Stimulated activated memory B cell treated with anti-CD40 and anti-IgM and Interleukin-4, amounts not matched to agents 10 μg/mL and 1 μg/mL and 100 μg/mL, for 72 hours (primary cell): ENCODE measurements around the gene TMCO4.
"Not testable (repeated sequence)": the region's sequence is repeated elsewhere in the genome, so short reads cannot be mapped to it uniquely, and the experiment has no call there.

Experiments
- ATAC-seq: fragments of 150-1000 bp; cut with Tn5 transposase; 2 replicates; pipeline ENCODE4 v1.10.0; 2021
- H3K27ac Mint-ChIP-seq: one replicate; pipeline ENCODE4 v1.8.0; 2022; ENCODE audit warnings: mild to moderate bottlenecking, mixed read lengths
- H3K27me3 Mint-ChIP-seq: one replicate; pipeline ENCODE4 v1.8.0; 2022; ENCODE audit warnings: mixed read lengths
- H3K36me3 Mint-ChIP-seq: one replicate; pipeline ENCODE4 v1.8.0; 2022; ENCODE audit warnings: mixed read lengths
- H3K4me1 Mint-ChIP-seq: one replicate; pipeline ENCODE4 v1.8.0; 2022; ENCODE audit warnings: mixed read lengths
- H3K4me3 Mint-ChIP-seq: one replicate; pipeline ENCODE4 v1.8.0; 2022; ENCODE audit warnings: mild to moderate bottlenecking, moderate library complexity, mixed read lengths
- H3K9me3 Mint-ChIP-seq: one replicate; pipeline ENCODE4 v1.8.0; 2022; ENCODE audit warnings: mixed read lengths

The TMCO4 gene

DNA sequence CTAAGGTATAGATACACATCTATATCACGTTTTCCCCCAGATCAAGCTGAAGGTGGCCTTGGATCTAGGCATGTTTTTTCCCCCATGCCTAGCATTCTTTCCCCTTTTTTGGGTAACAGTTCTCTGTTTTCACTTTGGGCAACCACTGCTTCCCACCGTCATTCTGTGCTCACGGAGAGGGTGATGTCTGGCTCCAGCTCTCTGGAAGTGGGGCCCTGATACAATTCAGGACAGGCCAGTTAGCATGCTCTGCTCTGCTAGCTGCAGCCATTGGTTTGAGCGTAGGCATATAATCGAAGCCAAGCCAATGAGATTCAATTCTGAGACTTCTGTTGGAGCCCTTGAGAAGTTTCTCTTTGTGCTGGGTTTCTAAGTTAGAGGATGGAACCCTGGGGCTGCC is 17.4 kb upstream of the TMCO4 start:
- H3K36me3 Mint-ChIP-seq = no peaks in the 10 kb centered on the region
- no peak overlapping the region for H3K4me3 Mint-ChIP-seq
- no peaks in the 10 kb centered on the region for H3K4me1 Mint-ChIP-seq
- no peak overlapping the region for H3K27ac Mint-ChIP-seq
- peaks cover 23% of the 10 kb centered on the region for H3K27me3 Mint-ChIP-seq
- H3K9me3 Mint-ChIP-seq = no peaks in the 10 kb centered on the region
- ATAC-seq = no peak

DNA sequence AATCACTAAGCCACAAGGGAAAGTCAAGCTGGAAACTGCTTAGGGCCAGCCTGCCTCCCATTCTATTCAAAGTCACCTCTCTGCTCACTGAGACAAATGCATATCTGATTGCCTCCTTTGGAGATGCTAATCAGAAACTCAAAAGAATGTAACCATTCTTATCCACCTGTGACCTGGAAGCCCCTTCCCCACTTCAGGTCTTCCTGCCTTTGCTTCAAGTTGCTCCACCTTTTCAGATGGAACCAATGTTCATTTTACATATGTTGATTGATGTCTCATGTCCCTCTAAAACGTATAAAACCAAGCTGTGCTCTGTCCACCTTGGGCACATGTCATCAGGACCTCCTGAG is 17.0 kb upstream of the TMCO4 start:
- not testable (repeated sequence) for H3K4me3 Mint-ChIP-seq, H3K9me3 Mint-ChIP-seq, H3K27ac Mint-ChIP-seq, ATAC-seq, H3K4me1 Mint-ChIP-seq, H3K36me3 Mint-ChIP-seq
- peaks cover 26% of the 10 kb centered on the region for H3K27me3 Mint-ChIP-seq

DNA sequence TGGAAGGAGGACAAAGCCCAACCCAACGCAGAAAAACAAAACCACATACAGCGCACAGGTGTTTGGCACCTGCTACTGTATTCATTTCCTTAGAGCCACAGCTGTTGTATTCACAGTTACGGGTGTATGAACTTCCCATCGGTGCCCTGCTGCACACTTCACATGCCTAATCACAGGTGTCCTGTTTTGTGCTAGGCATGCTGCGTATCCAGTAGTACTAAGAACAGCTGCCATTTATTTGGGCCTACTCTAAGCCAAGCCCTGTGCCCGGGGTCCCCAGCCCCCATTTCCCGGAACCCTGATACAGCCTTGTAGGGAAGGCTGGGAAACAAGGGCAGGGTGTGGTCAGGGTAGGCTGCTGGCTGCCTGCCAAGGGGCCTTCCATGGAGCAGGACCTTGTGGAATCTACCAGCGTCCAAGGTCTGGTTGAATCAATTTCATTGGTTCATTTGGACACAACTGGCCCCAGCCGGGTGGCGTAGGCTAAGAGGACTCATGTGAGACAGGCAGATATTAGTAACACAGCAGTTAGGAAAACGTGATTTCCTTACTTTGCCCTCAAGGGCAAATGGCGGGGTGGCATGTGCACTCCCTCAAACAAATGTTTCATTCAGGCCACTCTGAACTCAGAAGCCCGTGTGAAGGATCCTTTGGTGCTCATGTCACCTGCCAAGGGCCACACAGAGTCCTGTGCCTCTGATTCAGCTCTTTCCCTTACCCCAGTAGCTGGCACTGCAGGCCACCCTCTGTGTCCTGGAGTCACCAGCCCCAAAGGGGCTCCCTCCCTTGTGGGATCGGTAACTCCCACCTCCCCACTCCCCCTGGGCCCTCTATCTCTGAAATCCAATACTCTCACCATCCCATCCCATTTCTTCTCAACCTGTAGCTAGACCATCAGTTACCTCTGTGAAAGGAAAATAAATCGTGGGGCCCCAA is 16.4 kb upstream of the TMCO4 start:
- Mint-ChIP-seq H3K27ac (no peak overlapping the region), H3K4me1 (no peaks in the 10 kb centered on the region), H3K27me3 (peaks cover 32% of the 10 kb centered on the region), H3K36me3 (no peaks in the 10 kb centered on the region), H3K4me3 (no peak overlapping the region), H3K9me3 (no peaks in the 10 kb centered on the region)
- ATAC-seq = no peak

DNA sequence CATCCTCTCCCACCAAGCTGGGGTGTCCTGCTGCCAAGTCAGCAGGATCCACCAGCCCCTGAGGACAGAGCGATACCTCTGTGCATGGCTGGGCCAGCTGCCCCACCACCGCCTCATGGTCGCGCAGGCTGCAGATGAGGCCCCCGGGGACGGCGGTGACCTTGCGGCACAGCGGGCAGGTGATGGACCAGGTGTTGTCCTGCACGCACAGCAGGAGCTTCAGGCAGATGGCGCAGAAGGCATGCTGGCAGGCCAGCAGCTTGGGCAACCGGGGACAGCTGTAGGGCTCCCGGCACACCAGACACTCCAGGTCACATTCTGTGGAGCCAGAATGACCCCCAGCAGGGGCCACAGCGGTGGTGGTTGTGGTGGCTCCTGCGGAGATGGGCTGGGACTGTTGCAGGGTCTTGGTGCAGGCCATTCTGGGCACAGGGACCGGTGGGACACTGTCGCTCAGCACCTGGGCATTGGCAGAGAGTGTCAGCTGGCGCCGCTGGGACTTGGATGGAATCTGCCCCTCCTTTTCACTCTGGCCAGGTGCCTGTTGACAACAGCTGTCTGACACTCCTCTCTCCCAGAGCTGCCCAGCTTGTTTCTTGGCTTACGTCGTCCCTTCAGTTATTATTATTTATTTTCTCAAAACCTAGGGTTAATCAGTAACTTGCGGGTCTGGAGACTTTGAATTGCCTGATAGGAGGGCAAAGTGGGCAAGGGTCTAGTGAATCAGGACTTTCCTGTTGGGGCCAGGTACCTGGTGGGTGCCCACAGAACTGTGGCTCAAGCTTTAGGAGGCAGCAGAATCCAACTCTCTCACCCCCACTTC is 15.2 kb upstream of the TMCO4 start, which contains the start of gene RNF186:
RNF186 (minus strand) TSS at position 603 of the 823 bp plus-strand sequence; CDS start at position 421, 182 bp downstream.
- Mint-ChIP-seq H3K27ac (no peak within 1 kb of the TSS), H3K9me3 (no peaks in the 10 kb centered on the region), H3K4me3 (no peak within 1 kb of the TSS), H3K27me3 (peaks cover 32% of the 10 kb centered on the region), H3K36me3 (no peaks in the 10 kb centered on the region), H3K4me1 (no peaks in the 10 kb centered on the region)
- ATAC-seq = peak; percentile 42

DNA sequence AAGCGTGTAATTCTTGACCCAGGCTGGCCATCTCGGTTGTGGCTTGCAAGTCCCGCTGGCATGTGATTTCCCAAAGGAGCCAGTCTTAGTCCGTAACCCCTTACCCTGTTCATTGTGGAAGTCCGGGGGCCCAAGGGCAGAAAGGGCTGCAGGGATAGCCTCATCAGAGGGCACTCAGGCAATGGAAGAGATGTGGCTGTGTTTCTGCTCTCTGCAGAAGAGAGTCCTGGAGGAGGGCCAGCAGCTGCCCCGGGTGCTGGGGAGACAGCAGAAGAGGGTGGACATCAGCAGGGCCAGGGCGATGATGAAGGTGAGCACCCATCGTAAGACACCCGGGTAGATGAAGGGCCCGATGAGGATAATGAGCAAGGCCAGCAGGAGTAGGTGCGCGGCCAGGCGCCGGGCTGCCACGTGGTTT is 14.5 kb upstream of the TMCO4 start:
- Mint-ChIP-seq H3K4me3 (no peak overlapping the region), H3K27me3 (peaks cover 32% of the 10 kb centered on the region), H3K4me1 (no peaks in the 10 kb centered on the region), H3K27ac (no peak overlapping the region), H3K36me3 (no peaks in the 10 kb centered on the region), H3K9me3 (no peaks in the 10 kb centered on the region)
- no peak for ATAC-seq

DNA sequence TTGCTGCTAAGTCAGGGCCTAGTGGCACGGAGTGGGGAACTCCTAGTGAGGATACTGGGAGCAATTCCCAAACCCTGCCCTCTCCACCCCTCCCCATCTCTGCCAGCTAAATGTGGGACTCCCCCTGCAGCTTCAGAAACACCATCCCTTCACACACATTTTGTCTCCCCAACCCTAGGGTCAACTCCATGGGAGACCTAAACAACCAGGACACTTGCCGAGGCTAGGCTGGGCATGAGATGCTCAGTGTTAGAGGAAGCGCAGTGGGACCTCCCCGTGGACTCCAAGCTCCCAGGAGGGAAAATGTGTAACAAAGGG is 13.9 kb upstream of the TMCO4 start:
- Mint-ChIP-seq H3K36me3 (no peaks in the 10 kb centered on the region), H3K4me3 (no peak overlapping the region), H3K27ac (no peak overlapping the region), H3K9me3 (no peaks in the 10 kb centered on the region), H3K4me1 (no peaks in the 10 kb centered on the region), H3K27me3 (peaks cover 32% of the 10 kb centered on the region)
- no peak for ATAC-seq

DNA sequence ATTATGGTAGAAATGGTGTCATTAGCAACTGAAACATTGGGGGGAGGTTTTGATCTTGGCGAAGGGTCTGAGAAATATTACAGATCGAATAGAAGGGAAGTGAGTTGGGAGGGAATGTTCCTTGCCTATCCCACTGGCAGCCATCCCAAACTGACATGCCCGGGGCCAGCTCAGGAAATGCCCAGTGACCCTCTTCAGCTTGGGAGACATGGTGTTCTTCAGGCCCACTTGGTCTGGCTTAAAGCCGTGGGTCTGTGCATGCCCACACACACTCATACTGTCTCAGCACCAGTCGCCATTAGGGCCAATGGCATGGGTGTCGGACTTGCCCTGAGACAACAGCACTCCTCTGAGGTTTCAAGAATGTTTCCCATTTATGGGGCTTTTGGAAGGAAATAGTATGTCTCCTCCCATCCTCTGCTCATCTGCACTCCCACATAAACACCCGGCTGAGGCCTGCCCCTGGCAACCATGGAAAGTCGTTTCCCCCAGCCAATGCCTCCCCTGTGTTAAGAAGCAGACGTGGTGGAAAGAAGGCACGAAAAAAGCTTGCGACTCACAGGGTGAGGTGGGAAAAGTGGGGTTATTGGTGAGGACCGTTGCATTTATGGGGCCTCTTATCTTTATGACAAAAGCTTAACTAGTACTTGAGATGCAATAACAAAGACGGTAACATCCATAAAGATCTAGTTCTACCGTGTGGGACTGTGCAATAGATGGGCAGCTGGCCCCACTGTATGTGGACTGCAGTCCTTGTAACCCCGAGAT is 13.3 kb upstream of the TMCO4 start:
- Mint-ChIP-seq H3K4me1 (no peaks in the 10 kb centered on the region), H3K4me3 (no peak overlapping the region), H3K9me3 (no peaks in the 10 kb centered on the region), H3K27me3 (peaks cover 32% of the 10 kb centered on the region), H3K36me3 (no peaks in the 10 kb centered on the region), H3K27ac (no peak overlapping the region)
- ATAC-seq = no peak

DNA sequence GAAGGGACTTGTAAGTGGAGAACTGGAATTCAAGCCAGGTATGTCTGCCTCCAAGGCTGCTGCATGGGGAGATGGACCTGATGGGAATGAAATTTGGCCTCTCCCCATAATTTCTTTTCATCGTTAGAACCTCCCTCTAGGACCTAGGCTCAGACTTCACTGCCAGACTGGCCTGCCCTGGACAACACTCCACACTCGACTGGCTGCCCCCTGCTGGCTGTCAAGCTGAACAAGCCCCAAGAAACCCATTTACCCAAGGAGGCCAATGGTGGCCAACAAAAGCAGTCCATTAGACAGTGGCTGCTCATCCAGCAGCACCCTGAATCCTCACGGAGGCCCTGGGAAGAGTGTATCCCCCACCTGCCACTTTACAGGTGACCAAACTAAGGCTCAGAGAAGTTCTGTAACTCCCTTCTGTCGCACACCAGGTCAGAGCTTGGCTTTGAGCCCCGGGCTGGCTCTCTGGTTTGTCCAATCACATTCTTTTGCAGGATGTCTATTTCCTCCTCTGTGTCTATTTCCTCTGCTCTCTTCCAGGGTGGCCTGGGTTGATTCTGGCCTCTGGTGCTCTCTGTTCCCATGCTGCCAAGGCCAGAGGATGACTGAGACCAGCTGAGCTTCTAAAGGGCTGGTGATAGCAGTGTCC is 11.6 kb upstream of the TMCO4 start:
- Mint-ChIP-seq H3K27me3 (peaks cover 32% of the 10 kb centered on the region), H3K27ac (no peak overlapping the region), H3K36me3 (no peaks in the 10 kb centered on the region), H3K9me3 (no peaks in the 10 kb centered on the region), H3K4me3 (no peak overlapping the region), H3K4me1 (no peaks in the 10 kb centered on the region)
- ATAC-seq = peak; percentile 37

DNA sequence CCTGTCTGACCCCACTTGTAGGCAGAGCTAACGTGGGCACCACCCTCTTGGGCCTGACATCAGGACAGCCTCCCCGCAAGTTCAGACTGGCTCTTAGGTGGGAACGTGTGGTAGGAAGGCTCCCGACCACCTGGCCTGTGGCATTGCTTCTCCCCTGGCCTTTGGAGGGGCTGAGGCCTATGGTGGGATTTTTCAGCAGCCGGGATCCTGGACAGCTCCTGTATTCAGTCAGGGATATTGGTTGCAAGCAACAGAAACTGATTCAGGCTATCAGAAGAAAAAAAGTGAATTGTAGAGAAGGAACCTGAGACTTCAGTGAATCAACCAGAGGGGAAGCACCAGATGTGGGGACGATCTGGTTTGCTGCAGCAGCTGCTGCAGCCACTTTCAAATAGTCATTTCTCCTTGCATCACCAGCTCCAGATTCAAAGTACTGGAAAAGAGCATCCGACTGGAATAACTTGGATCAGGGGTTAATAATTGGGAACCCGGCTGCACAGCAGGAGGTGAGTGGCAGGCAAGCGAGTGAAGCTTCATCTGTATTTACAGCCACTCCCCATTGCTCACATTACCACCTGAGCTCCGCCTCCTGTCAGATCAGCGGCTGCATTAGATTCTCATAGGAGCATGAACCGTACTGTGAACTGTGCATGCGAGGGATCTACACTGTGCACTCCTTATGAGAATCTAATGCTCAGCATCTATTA is 9.5 kb upstream of the TMCO4 start:
- H3K4me3 Mint-ChIP-seq = no peak overlapping the region
- H3K27ac Mint-ChIP-seq = no peak overlapping the region
- H3K4me1 Mint-ChIP-seq = no peaks in the 10 kb centered on the region
- H3K36me3 Mint-ChIP-seq = no peaks in the 10 kb centered on the region
- ATAC-seq = no peak
- no peaks in the 10 kb centered on the region for H3K9me3 Mint-ChIP-seq
- peaks cover 27% of the 10 kb centered on the region for H3K27me3 Mint-ChIP-seq

DNA sequence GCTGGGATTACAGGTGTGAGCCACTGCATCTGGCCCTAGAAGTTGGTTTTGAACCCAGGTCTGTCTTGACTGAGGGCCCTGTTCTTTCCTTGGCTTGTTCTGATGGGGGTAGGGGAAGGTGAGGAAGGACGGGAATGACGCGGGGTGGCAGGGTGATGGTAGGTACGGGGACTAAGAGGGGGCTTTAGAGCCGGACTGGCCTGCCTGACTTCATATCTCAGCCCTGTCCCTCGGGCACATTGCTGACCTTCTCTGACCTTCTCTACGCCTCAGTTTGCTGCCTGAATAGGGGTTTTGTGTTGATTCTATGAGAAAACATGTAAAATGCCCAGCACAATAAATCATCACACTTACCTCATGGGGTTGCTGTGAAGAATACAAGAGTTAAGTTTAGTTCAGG is 8.6 kb upstream of the TMCO4 start:
- ATAC-seq = peak; percentile 39
- Mint-ChIP-seq H3K4me3 (no peak overlapping the region), H3K4me1 (no peaks in the 10 kb centered on the region), H3K27ac (no peak overlapping the region), H3K27me3 (peaks cover 18% of the 10 kb centered on the region), H3K36me3 (no peaks in the 10 kb centered on the region), H3K9me3 (no peaks in the 10 kb centered on the region)

DNA sequence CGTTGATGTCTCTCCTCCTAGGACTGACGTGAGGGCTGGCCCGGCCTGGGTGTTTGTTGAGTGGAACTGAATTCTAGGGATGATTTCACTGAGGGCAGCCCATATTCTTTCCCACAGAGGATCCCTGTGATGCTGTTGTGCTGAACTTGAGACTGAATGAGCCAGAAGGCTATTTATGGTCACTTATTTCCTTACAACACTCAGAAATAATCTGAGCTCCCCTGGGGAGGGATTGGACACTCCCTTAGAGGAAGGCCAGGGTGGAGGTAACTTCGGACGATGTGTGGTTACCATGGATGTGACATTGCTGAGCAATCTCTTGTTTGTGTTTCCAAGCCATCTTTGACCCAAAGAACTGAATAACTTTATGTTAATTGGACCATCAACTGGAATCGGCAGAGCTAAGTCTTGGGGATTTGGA is 5.1 kb upstream of the TMCO4 start:
- Mint-ChIP-seq H3K4me3 (no peak overlapping the region), H3K27ac (no peak overlapping the region), H3K4me1 (peaks cover 14% of the 10 kb centered on the region), H3K27me3 (no peaks in the 10 kb centered on the region), H3K9me3 (no peaks in the 10 kb centered on the region), H3K36me3 (no peaks in the 10 kb centered on the region)
- no peak for ATAC-seq

DNA sequence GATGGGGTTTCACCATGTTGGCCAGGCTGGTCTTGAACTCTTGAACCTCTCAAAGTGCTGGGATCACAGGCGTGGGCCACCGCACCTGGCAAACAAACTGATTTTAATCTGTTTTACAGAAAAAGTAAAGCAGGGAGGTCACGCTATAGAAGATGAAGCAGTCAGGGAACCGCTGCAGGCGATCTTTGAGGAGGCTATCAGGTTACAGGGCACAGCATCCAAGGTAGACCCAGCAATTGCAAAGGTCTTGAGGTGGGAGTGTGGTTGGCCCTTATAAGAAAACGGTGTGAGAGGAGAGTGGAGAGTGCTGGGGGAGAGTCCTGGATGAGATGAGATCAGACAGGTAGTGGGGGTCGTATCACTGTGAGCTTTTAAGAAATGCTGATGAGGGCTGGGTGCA is 2.6 kb upstream of the TMCO4 start:
- no peak for ATAC-seq
- Mint-ChIP-seq H3K36me3 (peaks cover 5% of the 10 kb centered on the region), H3K4me3 (no peak overlapping the region), H3K9me3 (no peaks in the 10 kb centered on the region), H3K4me1 (peaks cover 30% of the 10 kb centered on the region), H3K27ac (no peak overlapping the region), H3K27me3 (no peaks in the 10 kb centered on the region)

DNA sequence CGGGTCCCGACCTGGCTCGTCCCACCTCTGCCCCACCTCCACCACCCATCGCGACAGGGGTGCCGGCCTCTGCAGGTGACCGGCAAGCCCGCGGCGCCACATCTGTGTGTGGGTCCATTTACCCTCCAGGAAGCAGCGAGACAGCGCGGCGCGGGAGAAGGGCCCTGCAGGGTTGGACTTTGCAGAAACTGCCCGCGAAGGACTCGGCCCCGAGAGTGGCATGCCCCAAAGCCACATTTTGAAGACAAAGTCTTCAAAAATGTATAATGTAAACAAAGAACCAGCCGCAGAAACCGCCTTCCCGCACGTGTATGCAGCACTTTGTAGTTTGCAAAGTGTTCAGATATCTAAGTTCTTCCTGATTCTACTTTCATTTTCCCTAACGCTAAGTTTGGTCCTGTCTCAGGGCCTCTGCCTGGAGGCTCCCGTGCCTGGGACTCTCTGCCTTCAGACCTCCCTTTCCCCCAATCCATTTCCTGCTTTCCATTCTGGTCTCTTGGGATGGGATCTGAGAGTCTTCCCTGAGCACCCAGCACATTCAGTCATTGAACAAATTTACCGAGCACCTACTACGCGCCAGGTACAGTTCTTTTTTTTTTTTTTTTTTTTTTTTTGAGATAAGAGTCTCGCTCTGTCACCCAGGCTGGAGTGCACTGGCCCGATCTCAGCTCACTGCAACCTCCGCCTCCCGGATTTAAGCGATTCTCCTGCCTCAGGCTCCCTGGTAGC is 524 bp upstream of the TMCO4 start:
- H3K36me3 Mint-ChIP-seq = peaks cover 16% of the 10 kb centered on the region
- peak; percentile 79 for ATAC-seq
- H3K27ac Mint-ChIP-seq = peak overlapping the region; percentile 96
- H3K4me1 Mint-ChIP-seq = peaks cover 36% of the 10 kb centered on the region
- peak overlapping the region; percentile 90 for H3K4me3 Mint-ChIP-seq
- H3K27me3 Mint-ChIP-seq = no peaks in the 10 kb centered on the region
- no peaks in the 10 kb centered on the region for H3K9me3 Mint-ChIP-seq
